OCI-LY3 (cell line): ENCODE results near the gene SLC22A4.

Experiments
- CTCF ChIP-seq: fragments of 200-600, 300-600 bp; sonication (generic); IDR thresholded peaks from 2 replicates; pipeline ENCODE4 v1.5.1; 2014; ENCODE audit warnings: antibody characterized with exemption, low read length, low read depth
- EZH2phosphoT487 ChIP-seq: fragments of 200-600 bp; shearing (Covaris generic); IDR thresholded peaks from 2 replicates; pipeline ENCODE4 v1.6.1; 2018; ENCODE audit warnings: antibody characterized with exemption, mixed run types, low read depth

- TF ChIP-seq EZH2phosphoT487 (no peak), CTCF (no peak)
Observed at GRCh38 chr5:132296412-132297016, 2.3 kb downstream of the SLC22A4 start.
